ENCODE measurements around the gene MRPL4. TPM values are rescaled to one million over a fixed set of nuclear protein-coding genes. Genes with fewer than 3 reads are reported as not detected.
A peak's percentile ranks its signal among the peaks of the same experiment; 100 is the strongest.

Gene MRPL4
- total RNA-seq, 4 donors from 2014 or later: 45.8 to 86.0 (median 51.9) TPM

DNA sequence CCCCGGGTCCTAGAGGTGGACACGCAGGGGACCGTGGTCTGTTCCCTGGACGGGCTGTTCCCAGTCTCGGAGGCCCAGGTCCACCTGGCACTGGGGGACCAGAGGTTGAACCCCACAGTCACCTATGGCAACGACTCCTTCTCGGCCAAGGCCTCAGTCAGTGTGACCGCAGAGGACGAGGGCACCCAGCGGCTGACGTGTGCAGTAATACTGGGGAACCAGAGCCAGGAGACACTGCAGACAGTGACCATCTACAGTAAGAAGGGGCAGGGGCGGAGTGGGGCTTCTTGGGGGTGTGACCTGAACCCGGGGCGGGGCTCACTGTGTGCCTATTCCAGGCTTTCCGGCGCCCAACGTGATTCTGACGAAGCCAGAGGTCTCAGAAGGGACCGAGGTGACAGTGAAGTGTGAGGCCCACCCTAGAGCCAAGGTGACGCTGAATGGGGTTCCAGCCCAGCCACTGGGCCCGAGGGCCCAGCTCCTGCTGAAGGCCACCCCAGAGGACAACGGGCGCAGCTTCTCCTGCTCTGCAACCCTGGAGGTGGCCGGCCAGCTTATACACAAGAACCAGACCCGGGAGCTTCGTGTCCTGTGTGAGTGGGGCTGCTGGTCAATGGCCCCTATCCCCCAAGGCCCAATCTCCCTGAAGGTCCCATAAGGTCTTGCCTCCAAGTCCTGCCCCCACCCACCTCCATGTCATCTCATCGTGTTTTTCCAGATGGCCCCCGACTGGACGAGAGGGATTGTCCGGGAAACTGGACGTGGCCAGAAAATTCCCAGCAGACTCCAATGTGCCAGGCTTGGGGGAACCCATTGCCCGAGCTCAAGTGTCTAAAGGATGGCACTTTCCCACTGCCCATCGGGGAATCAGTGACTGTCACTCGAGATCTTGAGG is 32.3 kb downstream of the MRPL4 start:
- peaks cover 0 to 27% of the 10 kb centered on the region in 2 donors for H3K36me3 ChIP-seq
- H3K4me1 ChIP-seq: peaks cover 0 to 27% (median 13%) of the 10 kb centered on the region in 3 donors
- TF ChIP-seq POLR2A (IDR thresholded peaks at IDR 0.05) (no peak), POLR2AphosphoS5 (IDR thresholded peaks at IDR 0.05) (no peak), EP300 (IDR thresholded peaks at IDR 0.05) (no peak)
- TF ChIP-seq, protein P1, sequence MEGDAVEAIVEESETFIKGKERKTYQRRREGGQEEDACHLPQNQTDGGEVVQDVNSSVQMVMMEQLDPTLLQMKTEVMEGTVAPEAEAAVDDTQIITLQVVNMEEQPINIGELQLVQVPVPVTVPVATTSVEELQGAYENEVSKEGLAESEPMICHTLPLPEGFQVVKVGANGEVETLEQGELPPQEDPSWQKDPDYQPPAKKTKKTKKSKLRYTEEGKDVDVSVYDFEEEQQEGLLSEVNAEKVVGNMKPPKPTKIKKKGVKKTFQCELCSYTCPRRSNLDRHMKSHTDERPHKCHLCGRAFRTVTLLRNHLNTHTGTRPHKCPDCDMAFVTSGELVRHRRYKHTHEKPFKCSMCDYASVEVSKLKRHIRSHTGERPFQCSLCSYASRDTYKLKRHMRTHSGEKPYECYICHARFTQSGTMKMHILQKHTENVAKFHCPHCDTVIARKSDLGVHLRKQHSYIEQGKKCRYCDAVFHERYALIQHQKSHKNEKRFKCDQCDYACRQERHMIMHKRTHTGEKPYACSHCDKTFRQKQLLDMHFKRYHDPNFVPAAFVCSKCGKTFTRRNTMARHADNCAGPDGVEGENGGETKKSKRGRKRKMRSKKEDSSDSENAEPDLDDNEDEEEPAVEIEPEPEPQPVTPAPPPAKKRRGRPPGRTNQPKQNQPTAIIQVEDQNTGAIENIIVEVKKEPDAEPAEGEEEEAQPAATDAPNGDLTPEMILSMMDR (IDR thresholded peaks at IDR 0.05): no peak
- 89 to 100% methylated on average over 2 to 7 of the region's 34 CpGs for WGBS, 2 donors (ENCODE audit: low coverage in 1 of 2)
- ATAC-seq: no peak
- H3K9me3 ChIP-seq: no peaks in the 10 kb centered on the region
- no peak overlapping the region for H3K4me3 ChIP-seq
- peaks cover 67% of the 10 kb centered on the region for H3K27me3 ChIP-seq
- H3K27ac ChIP-seq: no peak overlapping the region

DNA sequence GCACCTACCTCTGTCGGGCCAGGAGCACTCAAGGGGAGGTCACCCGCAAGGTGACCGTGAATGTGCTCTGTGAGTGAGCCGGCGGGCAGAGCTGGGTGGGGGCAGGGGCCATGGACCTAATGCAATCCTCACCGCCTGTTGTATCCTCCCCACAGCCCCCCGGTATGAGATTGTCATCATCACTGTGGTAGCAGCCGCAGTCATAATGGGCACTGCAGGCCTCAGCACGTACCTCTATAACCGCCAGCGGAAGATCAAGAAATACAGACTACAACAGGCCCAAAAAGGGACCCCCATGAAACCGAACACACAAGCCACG is 32.9 kb downstream of the MRPL4 start:
- H3K27me3 ChIP-seq: peaks cover 67% of the 10 kb centered on the region

DNA sequence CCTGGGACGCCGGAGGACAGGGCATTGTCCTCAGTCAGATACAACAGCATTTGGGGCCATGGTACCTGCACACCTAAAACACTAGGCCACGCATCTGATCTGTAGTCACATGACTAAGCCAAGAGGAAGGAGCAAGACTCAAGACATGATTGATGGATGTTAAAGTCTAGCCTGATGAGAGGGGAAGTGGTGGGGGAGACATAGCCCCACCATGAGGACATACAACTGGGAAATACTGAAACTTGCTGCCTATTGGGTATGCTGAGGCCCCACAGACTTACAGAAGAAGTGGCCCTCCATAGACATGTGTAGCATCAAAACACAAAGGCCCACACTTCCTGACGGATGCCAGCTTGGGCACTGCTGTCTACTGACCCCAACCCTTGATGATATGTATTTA is 33.4 kb downstream of the MRPL4 start:
- Histone ChIP-seq H3K27ac (no peak overlapping the region), H3K4me3 (no peak overlapping the region), H3K36me3 (peaks cover 0 to 26% of the 10 kb centered on the region in 2 donors), H3K9me3 (no peaks in the 10 kb centered on the region), H3K27me3 (peaks cover 70% of the 10 kb centered on the region), H3K4me1 (peaks cover 0 to 37% (median 23%) of the 10 kb centered on the region in 3 donors)
- ATAC-seq: no peak
- TF ChIP-seq POLR2A (IDR thresholded peaks at IDR 0.05) (no peak), EP300 (IDR thresholded peaks at IDR 0.05) (no peak), POLR2AphosphoS5 (IDR thresholded peaks at IDR 0.05) (no peak)
- TF ChIP-seq, protein P1 (IDR thresholded peaks at IDR 0.05): no peak
- WGBS, 2 donors (ENCODE audit: low coverage in 1 of 2): 85 to 96% methylated on average over 2 to 4 of the region's 4 CpGs

More for the DNA sequence above, 32.9 kb downstream of the MRPL4 start:
- ATAC-seq: no peak
- WGBS, 2 donors (ENCODE audit: low coverage in 1 of 2): 90% methylated on average over 6 to 10 of the region's 13 CpGs
- no peak overlapping the region for H3K27ac ChIP-seq
- TF ChIP-seq POLR2A (IDR thresholded peaks at IDR 0.05) (no peak), POLR2AphosphoS5 (IDR thresholded peaks at IDR 0.05) (no peak), EP300 (IDR thresholded peaks at IDR 0.05) (no peak)
- TF ChIP-seq, protein P1 (IDR thresholded peaks at IDR 0.05): no peak
- peaks cover 0 to 26% of the 10 kb centered on the region in 2 donors for H3K36me3 ChIP-seq
- no peaks in the 10 kb centered on the region for H3K9me3 ChIP-seq
- H3K4me3 ChIP-seq: no peak overlapping the region
- peaks cover 0 to 33% (median 19%) of the 10 kb centered on the region in 3 donors for H3K4me1 ChIP-seq

DNA sequence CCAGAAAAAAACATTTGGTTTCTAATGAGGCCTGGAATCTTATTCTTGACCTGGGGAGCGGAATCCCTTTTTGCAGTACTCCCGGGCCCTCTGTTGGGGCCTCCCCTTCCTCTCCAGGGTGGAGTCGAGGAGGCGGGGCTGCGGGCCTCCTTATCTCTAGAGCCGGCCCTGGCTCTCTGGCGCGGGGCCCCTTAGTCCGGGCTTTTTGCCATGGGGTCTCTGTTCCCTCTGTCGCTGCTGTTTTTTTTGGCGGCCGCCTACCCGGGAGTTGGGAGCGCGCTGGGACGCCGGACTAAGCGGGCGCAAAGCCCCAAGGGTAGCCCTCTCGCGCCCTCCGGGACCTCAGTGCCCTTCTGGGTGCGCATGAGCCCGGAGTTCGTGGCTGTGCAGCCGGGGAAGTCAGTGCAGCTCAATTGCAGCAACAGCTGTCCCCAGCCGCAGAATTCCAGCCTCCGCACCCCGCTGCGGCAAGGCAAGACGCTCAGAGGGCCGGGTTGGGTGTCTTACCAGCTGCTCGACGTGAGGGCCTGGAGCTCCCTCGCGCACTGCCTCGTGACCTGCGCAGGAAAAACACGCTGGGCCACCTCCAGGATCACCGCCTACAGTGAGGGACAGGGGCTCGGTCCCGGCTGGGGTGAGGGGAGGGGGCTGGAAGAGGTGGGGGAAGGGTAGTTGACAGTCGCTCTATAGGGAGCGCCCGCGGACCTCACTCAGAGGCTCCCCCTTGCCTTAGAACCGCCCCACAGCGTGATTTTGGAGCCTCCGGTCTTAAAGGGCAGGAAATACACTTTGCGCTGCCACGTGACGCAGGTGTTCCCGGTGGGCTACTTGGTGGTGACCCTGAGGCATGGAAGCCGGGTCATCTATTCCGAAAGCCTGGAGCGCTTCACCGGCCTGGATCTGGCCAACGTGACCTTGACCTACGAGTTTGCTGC is 35.1 kb downstream of the MRPL4 start, which contains the start of gene ICAM4:
Gene ICAM4, plus strand, starts transcription at position 153 of the 935 bp plus-strand sequence. Its CDS starts 58 bp downstream, at position 211.
- Histone ChIP-seq H3K4me1 (peaks cover 0 to 54% (median 40%) of the 10 kb centered on the region in 3 donors), H3K27ac (peak within 1 kb of the TSS in 2 of 4 donors; percentile 24 to 41), H3K9me3 (no peaks in the 10 kb centered on the region), H3K27me3 (peaks cover 86% of the 10 kb centered on the region), H3K36me3 (peaks cover 0 to 26% of the 10 kb centered on the region in 2 donors), H3K4me3 (peak within 1 kb of the TSS in 1 of 2 donors; percentile 28)
- no peak for ATAC-seq
- 0 to 27% methylated on average over 4 to 7 of the region's 59 CpGs for WGBS, 2 donors (ENCODE audit: low coverage in 1 of 2)
- TF ChIP-seq POLR2AphosphoS5 (IDR thresholded peaks at IDR 0.05) (no peak), POLR2A (IDR thresholded peaks at IDR 0.05) (no peak), EP300 (IDR thresholded peaks at IDR 0.05) (no peak)
- TF ChIP-seq, protein P1 (IDR thresholded peaks at IDR 0.05): no peak
